Dedifferentiated amniotic fluid mesenchymal stem cell (primary cell): ENCODE data around the gene PACS1.
"Not testable (repeated sequence)": the region's sequence is repeated elsewhere in the genome, so short reads cannot be mapped to it uniquely, and the experiment has no call there.

ENCODE experiments used
- DNase-seq: peaks from one replicate; pipeline ENCODE4 v3.0.0-alpha.2; 2016; ENCODE audit errors: extremely low spot score

Gene PACS1

DNA sequence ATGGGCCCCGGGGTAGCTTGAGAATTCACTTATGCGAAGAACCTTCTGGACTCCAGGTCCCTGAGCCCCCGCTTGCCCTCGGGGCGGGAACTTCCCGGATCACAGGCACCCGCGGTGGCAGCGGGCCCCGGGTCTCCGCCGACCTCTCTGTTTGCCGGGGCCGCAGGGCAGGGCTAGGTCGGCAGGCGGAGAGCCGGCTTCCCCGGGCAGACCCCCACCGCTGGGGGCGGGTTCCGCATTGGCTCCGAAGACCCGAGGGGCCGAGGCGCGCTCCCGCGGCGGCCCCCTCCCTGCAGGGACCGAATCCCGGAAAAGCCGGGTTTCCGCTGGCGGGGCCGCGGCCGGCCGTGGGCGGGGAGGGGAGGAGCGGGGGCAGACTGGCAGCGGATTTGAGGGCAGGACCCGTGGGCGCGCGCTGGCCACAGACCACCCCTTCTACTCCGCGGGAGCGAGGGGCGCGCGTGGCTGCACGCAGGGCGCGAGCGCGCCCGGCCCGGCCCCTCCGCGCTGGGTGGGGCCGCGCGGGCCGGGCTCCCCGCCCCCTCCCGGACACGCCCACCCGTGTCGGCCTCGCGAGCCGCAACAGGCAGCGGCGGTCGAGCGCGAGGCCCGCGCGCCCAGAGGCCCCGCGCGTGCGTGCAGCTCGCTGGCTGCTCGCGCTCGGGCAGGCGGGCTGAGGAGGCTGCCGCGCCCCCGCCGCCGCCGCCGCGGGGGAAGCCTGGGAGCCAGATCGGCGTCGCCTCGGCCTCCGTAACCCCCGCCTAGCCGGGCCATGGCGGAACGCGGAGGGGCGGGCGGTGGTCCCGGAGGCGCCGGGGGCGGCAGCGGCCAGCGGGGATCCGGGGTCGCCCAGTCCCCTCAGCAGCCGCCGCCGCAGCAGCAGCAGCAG is at the start of gene PACS1:
TSS of gene PACS1 (plus strand) at position 558 of the 889 bp plus-strand sequence. CDS start at position 773, 215 bp downstream.
- peak; percentile 65 for DNase-seq

DNA sequence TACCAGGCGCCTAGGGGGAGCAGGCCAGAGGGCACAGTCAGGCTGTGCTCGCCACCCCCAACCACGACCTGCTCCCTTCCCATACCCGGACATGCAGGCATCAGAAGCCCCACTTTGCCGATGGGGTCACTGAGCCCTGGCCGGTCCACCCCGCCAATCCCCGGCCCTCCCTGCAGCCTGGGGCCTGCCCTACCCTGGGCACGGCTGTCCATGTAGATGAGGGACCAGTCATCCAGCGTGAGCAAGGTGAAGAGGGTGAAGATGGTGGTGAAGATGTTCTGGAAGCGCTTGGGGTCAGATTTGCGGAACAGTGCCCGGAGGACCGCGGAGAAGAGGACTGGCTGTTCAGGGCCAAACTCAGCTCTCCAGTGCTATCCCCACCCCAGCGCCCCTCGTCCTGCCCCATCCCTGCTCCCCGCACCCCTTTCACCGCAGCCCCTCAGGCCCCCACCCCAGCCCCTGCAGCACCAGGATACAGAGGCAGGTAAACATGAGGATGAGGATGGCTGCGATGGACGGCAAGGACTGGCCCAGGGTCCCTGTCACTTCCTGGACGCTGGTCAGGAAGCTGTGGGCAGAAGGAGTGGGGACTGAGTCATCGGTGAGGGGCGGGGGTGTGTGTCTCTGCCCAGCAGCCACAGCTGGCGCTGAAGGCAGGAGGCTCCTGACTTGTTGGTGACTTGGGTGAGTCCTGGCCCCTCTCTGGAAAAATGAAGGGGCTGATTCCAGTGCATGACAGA is 49.3 kb upstream of the PACS1 start:
- DNase-seq = peak; percentile 51

DNA sequence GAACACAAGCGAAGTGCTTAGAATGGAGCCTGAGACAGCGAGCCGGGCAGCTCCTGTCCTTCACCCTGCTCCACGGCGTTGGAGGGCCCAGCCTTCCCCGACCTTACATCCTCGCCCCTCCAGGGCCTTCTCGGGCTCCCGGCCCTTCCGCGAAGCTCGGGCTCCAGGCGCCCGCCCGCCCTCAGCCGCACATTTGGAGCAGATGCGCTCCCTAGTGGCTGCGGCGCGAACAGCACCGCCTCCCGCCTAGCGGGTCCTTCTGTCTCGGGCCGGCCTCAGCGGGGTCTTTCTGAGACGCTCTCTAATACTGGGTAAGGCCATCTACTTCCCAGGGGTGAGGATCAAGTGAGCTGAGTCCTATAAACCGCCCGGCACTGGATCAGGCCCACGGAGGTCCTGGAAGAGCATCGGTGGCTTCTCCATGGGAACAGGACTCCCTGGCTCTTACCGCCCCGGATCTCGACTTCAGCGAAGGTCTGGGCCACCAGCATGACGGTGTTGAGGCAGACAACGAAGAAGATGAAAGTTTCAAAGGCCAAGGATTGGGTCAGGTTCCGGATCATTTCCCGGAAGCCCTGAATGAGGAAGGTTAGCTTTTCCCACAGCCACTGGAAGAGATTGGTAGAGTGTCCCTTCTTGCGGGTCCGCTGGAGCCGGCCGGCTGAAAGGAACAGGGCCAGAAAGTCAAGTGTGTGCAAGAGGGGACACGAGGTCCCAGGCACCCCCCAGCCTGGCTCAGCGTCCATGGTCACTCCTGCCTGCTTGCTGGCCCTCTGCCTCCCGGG is 47.5 kb upstream of the PACS1 start:
- no peak for DNase-seq

DNA sequence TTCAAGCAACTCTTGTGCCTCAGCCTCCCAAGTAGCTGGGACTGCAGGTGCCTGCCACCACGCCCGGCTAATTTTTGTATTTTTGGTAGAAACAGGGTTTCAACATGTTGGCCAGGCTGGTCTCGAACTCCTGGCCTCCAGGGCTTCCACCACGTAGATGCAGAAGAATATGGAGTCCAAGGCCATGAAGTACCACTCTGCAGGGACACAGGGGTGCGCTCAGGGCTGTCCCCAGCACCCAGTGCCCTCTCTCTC is 47.0 kb upstream of the PACS1 start:
- DNase-seq = not testable (repeated sequence)

GRCh38 chr11:66026017-66026529 is 44.0 kb upstream of the PACS1 start, which contains the start of gene CATSPER1:
Gene CATSPER1, minus strand, starts transcription at chr11:66026479. Its CDS starts 100 bp downstream, at chr11:66026379.
- no peak for DNase-seq

GRCh38 chr11:66032957-66033735 is 36.9 kb upstream of the PACS1 start:
- DNase-seq = no peak

DNA sequence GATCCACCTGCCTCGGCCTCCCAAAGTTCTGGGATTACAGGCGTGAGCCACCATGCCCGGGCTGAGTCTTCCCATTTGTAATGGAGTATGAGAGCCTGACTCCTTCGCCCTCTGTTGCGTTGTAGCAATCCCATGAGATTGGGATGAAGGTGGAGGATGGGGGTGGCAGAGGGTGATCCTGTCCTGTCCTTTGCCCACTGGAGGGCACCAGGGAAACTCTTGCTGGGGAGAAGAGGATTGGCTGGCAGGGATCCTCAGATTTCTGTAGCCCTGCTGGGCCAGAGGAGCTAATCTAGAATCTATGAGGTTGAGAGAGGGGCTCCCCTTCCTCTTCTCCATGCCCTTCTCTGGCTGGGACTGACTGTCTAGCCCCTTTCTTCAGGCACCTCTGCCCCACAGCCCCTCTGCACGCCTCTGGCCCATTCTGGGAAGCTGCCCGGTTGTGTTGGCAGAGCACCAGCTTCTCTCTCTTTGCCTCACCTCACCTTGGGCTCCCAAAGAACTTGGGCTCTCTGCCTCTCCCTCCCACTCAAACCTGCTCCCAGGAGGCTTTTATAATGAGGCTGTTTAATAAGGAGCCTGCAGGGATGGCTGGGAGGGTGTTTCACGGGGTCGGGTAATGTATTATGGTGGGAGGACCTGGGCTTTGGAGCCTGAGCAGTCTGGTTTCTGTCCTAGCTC is 34.3 kb upstream of the PACS1 start:
- DNase-seq = no peak

DNA sequence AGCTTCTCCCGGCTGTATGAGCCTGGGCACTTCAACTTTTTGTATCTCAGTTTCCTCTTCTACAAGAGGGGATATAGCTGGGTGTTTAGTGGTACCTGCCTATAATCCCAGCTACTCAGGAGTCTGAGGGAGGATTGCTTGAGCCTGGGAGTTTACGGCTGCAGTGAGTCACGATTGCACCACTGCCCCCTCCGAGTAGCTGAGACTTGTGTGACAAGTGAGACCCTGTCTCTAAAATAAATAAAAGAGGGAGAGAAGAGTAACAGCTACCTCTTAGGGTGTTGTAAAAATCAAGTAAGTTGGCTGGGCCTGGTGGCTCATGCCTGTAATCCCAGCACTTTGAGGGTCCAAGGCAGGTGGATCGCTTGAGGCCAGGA is 33.8 kb upstream of the PACS1 start:
- no peak for DNase-seq

DNA sequence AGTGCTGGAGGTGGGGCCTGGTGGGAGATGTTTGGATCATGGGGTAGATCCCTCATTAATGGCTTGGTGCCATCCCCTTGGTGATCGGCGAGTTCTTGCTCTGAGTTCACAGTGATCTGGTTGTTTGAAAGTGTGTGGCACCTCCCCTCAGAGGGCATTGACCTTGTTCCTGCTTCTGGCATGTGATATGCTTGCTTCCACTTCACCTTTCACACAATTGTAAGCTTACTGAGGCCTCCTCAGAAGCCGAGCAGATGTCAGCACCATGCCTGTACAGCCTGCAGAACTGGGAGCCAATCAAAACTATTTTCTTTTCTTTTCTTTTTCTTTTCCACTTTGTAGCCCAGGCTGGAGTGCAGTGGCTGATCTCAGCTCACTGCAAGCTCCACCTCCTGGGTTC is 32.7 kb upstream of the PACS1 start:
- DNase-seq = no peak

DNA sequence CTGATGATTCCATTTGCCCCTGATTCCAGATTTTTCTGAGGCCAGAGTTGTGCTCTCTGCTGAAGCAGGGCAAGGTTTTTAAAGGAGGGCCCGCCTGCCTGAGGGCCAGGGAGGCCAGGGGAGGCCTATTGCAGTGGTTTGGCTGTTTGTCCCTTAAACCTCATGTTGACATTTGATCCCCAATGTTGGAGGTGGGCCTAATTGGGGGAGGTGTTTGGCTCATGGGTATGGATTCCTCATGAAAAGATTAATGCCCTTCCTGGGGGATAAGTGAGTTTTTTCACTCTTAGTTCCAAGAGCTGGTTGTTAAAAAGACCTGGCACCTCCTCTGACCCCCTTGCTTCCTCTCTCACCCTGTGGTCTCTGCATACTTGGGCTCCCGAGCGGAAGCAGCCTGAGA is 30.3 kb upstream of the PACS1 start:
- DNase-seq = no peak

DNA sequence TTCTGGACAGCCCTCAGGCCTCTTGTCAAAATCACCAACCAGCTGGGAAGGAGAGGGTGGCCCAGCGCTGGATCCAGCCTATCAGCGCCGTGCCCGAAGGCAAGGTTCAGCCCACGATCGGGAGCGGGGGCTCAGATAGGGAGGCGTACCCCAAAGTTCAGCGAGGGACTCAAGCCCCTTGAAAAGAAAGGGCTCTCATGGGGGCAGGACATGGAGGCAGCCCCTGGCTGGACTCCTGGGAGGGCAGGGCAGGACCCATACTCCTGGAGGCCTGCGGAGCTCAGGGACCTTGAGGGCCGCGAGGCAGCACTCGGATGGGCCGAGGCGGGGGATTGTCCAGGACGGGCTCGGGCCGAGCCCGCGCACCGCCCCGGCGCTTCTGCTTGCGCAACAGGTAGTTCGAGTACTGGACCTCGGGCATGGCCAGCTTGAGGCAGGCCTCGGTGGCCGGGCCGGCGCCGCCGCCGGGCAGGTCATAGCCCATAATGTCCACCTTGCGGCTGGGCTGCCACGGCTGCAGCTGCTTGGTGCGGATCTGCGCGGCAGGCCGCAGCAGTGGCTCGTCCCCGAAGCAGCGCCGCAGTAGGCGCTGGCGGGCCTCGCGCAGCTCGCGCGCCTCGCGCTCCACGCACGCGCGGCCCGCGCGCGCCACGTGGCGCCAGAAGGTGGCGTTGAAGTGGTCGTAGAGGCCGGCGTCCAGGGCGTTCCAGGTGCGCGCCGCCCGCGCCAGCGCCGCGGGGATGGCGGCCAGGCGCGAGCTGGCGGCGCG is 27.7 kb upstream of the PACS1 start:
- no peak for DNase-seq

GRCh38 chr11:66042996-66043906 is 26.8 kb upstream of the PACS1 start:
- DNase-seq = no peak

DNA sequence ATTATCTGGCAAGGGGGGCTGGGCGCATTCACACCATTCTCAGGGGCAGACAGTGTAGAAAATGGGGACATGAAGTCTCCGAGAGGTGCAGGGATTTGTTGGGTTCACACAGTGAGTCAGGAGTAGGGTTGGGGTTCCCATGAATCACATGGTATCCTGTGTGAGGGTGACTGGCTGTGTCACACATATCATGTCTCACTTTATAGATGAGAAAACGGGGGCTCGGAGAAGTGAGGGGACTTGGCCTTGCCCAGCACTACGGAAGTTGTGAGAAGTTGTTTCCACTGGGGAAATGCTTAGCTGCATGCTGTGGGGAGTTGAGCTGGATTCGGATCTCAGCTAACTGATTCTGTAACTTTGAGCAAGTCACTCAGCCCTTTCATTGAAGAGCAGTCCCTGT is 25.3 kb upstream of the PACS1 start:
- no peak for DNase-seq

DNA sequence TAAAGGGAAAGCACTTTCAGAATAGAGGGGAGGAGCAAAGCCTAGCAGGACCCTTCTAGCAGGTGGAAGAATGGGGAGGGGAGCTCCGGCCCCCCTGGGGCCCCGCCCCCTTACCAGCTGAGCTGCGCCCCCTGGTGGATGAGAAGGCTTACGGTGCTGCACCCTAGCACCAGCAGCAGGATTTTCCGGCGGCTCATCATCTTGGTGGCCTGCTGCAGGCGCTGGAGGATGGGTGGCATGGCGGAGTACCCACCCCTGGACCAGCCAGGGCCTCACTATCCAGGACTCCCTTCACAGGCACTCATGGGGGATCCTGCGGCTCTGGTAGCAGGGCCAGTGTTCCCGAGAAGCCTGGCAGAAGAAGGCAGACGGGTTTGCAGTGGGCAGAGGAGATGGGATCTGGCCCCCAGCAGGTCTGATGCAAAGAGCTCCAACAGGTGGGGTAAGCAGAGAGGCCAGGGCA is 24.9 kb upstream of the PACS1 start:
- peak; percentile 79 for DNase-seq

DNA sequence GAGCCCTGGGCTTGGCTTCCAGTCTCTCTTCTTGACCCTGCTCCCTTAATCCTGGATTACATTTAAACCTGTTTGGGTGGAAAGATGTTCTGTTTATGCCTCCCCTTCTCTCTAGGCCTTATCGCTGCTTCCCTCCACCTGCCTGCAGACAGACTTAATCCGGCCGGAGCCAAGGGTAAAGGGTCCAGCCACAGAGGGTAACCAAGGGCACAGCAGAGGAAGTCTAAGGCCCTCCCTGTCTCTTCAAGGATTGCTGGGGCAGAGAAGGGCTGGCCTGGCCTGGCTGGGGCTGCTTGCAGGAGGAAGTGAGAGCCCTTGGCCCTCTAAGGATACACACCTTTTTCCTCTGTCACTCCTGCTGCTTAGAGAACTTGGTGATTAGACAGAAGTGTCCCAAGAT is 23.2 kb upstream of the PACS1 start:
- DNase-seq = no peak

DNA sequence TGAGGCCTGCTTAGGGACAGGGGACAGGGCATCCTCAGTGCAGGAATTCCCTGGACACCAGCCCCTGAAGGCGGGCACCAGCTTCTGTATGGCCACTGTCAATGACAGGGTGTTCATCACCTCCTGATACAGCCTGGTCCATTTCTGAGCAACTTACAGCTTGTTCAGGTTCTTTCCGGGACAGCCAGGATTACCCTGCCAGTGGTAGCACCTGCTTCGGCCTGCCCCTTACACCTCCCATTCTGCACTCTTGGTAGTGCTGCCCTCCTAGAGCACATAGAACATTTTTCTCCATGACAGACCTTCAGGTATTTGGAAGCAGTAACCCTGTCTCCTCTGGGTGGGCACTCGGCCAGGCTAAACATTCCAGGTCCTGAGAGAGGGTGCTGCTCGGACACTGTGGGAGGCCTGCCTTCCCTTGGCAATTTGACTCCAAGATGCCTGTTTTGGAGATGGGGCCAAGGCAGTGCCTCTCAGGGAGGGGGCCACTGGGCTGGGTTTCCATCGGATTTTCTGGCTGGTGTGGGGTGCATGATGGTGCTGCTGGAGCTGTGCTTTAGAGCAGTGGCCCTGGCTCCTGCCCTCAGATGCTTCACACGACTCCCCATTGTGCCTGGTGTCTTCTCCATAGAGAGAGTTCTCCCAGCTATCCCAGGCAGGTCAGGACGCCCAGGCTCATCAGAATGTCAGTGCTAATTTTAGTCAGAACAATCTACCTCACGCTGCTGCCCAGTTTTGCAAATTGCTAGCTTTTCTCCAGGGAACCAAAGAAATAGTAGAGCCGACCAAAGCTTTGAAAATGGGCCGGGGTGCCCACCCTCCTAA is 22.3 kb upstream of the PACS1 start:
- DNase-seq = no peak

DNA sequence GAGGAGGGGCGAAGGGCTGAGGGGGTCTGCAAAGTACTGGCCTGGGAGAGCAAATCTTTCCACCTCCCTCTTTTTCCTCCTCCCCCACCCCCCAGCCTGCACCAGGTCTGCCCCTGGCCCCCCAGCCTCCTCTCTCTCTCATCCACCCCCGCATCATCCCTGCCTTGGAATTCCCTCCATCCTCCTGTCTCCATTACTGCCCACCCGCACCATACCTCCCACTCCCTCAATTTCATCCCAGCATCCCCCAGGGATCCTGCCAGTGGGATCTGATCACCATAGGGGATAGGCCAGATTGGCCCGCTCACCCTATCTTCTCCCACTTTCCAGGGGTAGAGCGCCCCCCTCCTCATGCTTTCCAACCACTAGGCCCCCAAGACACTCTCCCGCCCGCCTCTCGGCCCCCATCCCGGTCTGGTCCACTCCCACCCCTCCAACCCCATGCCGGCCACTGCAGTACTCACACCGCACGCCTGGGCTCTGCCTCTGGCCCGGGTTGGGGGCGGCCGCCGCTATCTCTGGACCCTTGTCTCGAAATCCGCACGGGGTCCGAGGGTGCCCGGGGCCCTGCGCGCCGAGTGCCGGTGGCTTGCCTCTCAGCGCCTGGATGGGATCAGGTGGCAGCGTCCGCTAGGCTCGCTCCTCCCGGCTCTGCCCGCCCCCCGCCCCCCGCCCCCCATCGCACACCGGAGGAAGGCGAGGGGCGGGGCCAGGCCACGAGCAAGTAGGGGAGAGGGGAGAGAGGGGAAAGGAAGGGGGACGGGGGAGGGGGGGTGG is 21.3 kb upstream of the PACS1 start, which contains the start of gene GAL3ST3:
TSS of gene GAL3ST3 (minus strand) at position 615 of the 777 bp plus-strand sequence. CDS start 3,746 bp downstream, outside the sequence.
- no peak for DNase-seq
